ENCODE measurements around the gene XXYLT1. TPM values are rescaled to one million over a fixed set of nuclear protein-coding genes. Genes with fewer than 3 reads are reported as not detected.
A peak's percentile ranks its signal among the peaks of the same experiment; 100 is the strongest.

Gene XXYLT1
- total and polyA plus RNA-seq, 10 of the 15 experiments (the other 5 are each of a cell fraction or from before 2014, with no cell fraction given) = 1.2 to 14.2 (median 9.3) TPM

- no peak overlapping the region for H3K27ac ChIP-seq (ENCODE audit: control insufficient read depth, insufficient read depth)
- no peaks in the 10 kb centered on the region for H3K27me3 ChIP-seq (replicated peaks in 1 of 2; ENCODE audit: control insufficient read depth in 2 of 2, insufficient read depth in 2 of 2, low read length in 1 of 2)
- H3K4me3 ChIP-seq = no peak overlapping the region
- ChIA-PET CTCF (interaction anchor here (0.7 to 1.3 kb wide), 5 partner anchors 22 to 234 kb away, joined by 3 to 6 read pairs (median 3); no protein-coding TSS in a partner anchor), RAD21 (ENCODE audit: unreplicated experiment) (interaction anchor here (0.7 to 1.6 kb wide), 4 partner anchors 14 to 545 kb away, joined by 3 to 9 read pairs (median 4); no protein-coding TSS in a partner anchor), POLR2A (no interaction called here), SMC1A (ENCODE audit: uncharacterized antibody, unreplicated experiment) (interaction anchor here (1.0 to 1.8 kb wide), 2 partner anchors 22 to 97 kb away, joined by 4 to 5 read pairs; no protein-coding TSS in a partner anchor)
- no peak for DNase-seq (ENCODE audit: low read depth, low spot score)
- H3K36me3 ChIP-seq (ENCODE audit: control insufficient read depth in 2 of 2, insufficient read depth in 2 of 2, low read length in 1 of 2) = no peaks in the 10 kb centered on the region
- no peak for FAIRE-seq
- H3K4me1 ChIP-seq (ENCODE audit: control insufficient read depth, insufficient read depth, low read length) = no peaks in the 10 kb centered on the region
- intact Hi-C loops (cut with micrococcal nuclease; ENCODE audit: unreplicated experiment) (no loop called here), in situ Hi-C loops (cut with MboI) (no loop called here)
- TF ChIP-seq CTCF (IDR thresholded peaks at IDR 0.05 in 2 of 3, conservative IDR thresholded peaks at IDR 0.05 in 1 of 3; ENCODE audit: control insufficient read depth in 2 of 3, extremely low read depth in 1 of 3, insufficient read depth in 1 of 3, low read depth in 3 of 3, low read length in 3 of 3) (peak; percentile 17 to 30 (median 27); a peak in 3 of 6 replicates), TBL1XR1 (IDR thresholded peaks at IDR 0.05; ENCODE audit: low read depth, low read length) (no peak), TCF7 (IDR thresholded peaks at IDR 0.05; ENCODE audit: borderline replicate concordance) (no peak), SMC3 (IDR thresholded peaks at IDR 0.05; ENCODE audit: borderline replicate concordance, low read length) (peak; percentile 19; the same call in 1 of the 2 replicates), MXI1 (IDR thresholded peaks at IDR 0.05; ENCODE audit: low read depth, low read length) (no peak), ZNF274 (IDR thresholded peaks at IDR 0.05; ENCODE audit: insufficient read depth, insufficient read length) (no peak), SREBF2 (IDR thresholded peaks at IDR 0.05; ENCODE audit: low read length) (no peak), USF2 (IDR thresholded peaks at IDR 0.05; ENCODE audit: borderline replicate concordance, low read depth, low read length) (no peak), RAD21 (IDR thresholded peaks at IDR 0.05; ENCODE audit: insufficient read depth, low read depth, low read length) (peak; percentile 27; the same call in 1 of the 2 replicates), ZSCAN29 (IDR thresholded peaks at IDR 0.05) (no peak), ZNF592 (IDR thresholded peaks at IDR 0.05) (no peak), TCF3 (IDR thresholded peaks at IDR 0.05; ENCODE audit: borderline replicate concordance, insufficient read depth, low read depth, low read length) (no peak), NR2C1 (IDR thresholded peaks at IDR 0.05) (no peak), YBX1 (IDR thresholded peaks at IDR 0.05) (no peak)
- BruUV-seq (replicated peaks) = no TSS peak
- peak; percentile 55 for ATAC-seq
- no peaks in the 10 kb centered on the region for H3K79me2 ChIP-seq (ENCODE audit: control insufficient read depth, insufficient read depth, low read length)
- H2AFZ ChIP-seq (ENCODE audit: control insufficient read depth, low read depth, low read length) = no peak overlapping the region
- 67% methylated on average over 9 of the region's 9 CpGs for WGBS (ENCODE audit: insufficient coverage, insufficient replicate concordance, low lambda C conversion rate, missing lambda C conversion rate)
- no peak overlapping the region for H3K9ac ChIP-seq (ENCODE audit: control insufficient read depth, insufficient read depth, low read length)
- no peak overlapping the region for H3K4me2 ChIP-seq (ENCODE audit: control insufficient read depth, insufficient read depth)
- H4K20me1 ChIP-seq (ENCODE audit: control insufficient read depth, insufficient read depth) = no peaks in the 10 kb centered on the region
- no peaks in the 10 kb centered on the region for H3K9me3 ChIP-seq (replicated peaks; ENCODE audit: control insufficient read depth, insufficient read depth, low read length)
Measured at GRCh38 chr3:195226900-195227447, 44.0 kb downstream of the XXYLT1 start.
